GM11168 (cell line): Measurements from ENCODE around the gene IRAK4.

Experiments used
- in situ Hi-C: fragments of 300-500 bp; cut with MboI; formaldehyde crosslinking; loops from one replicate; pipeline ENCODE4 v1.12.0; 2022; ENCODE audit warnings: low sequenced_read_pairs; ENCODE audit not compliant: unreplicated experiment

Gene IRAK4

DNA sequence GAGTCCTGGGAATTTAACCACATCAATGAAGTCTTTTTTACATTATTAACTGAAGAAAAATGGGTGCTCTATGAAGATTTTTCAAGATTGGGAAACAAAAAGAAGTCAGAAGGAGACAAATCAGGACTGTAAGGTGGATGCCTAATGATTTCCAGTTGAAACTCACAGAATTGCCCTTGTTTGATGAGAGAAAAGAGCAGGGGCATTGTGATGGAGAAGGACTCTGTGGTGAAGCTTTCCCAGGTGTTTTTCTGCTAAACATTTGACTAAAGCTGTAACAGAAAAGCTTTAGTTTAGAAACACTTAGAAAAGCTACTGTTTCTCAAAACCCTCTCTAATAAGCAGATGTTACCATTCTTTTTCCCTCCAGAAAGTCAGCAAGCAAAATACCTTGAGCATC, 5.8 kb downstream of the IRAK4 start:
- in situ Hi-C loops, result no loop called here

DNA sequence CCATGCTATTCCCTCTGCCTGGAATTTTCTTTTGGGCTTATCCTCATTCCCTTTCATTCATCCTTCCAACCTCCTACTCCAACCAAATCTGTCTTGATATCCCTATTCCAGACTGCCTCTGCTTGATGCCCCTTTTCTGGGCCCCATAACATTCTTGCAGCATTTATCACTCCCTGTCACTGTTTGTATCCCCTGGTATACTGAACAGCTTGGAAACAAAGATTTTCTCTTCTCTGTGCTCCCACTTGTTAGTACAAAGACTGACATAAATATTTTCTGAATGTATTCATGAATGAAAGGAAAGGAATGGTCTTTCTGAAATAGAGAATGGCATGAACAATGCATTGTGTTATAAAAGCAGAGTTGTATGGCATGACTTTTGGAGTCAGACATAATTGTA, 7.5 kb downstream of the IRAK4 start:
- in situ Hi-C loops, result no loop called here

DNA sequence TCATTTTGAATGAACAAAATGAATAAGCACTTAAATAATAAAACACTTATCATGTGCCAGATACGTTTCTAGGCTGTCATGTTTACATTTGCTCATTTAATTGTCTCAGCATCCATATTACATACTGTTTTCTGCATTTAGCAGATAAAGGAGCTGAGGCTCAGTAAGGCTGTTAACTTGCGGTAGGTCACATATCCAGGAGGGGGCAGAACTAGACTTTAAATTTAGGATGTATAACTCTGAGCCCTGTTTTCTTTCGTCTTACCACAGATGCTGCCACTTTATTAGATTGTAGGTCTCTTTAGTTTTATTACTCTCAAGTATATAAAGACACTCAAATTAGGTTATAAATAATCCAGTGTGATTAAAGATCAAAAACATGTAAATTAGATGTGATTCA, 17.7 kb downstream of the IRAK4 start:
- in situ Hi-C loops, result no loop called here

DNA sequence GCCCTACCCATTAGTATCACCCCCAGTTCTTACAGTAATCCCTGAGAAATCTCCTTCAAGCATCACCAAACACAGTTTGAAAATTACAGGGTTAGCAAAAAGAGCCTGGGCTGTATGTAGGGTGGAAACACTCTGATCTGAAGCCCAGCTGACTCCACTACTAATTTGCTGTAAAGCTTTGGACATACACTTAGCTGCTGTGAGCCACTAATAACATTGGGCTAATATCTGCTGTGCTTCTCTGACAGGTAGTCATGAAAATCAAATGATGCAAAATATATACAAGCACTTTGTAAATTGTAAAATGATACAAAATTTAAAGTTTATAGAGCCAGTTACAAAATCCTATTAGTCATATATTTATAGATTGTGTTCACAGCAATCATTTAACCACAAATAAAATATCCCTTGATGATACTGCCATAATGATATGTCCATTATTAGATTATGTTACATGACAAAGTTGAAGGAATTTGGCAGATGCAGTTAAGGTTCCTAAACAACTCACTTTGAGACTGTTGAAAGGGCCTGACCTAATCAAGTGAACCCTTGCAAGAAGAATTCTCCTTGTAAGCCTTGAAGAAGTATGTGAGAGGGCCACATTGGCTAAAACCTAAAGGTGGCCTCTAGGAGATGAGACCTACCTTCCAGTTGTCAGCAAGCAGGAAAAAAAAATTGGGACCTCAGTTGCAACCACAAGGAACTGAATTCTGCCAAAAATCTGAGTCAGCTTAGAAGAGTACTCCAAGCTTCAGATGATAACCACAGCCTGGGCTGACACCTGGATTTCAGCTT, 28.3 kb downstream of the IRAK4 start:
- in situ Hi-C loops, result no loop called here

DNA sequence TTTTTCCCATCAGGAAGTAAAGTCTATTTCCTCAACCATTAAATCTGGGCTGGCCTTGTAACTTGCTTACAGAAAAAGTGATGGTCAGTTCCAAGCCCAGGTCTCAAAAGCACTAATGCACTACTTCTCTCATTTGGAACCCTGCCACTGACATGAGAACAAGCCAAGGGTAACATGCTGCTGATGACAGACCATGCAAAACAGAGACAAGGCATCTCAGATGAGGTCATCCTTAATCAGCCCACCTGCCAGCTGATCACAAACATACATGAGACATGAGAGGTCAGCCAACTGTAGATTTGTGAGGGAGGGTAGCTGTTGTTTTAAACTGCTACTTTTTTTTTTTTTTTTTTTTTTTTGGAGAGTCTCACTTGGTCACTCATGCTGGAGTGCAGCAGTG, 31.2 kb downstream of the IRAK4 start:
- in situ Hi-C loops, result no loop called here

DNA sequence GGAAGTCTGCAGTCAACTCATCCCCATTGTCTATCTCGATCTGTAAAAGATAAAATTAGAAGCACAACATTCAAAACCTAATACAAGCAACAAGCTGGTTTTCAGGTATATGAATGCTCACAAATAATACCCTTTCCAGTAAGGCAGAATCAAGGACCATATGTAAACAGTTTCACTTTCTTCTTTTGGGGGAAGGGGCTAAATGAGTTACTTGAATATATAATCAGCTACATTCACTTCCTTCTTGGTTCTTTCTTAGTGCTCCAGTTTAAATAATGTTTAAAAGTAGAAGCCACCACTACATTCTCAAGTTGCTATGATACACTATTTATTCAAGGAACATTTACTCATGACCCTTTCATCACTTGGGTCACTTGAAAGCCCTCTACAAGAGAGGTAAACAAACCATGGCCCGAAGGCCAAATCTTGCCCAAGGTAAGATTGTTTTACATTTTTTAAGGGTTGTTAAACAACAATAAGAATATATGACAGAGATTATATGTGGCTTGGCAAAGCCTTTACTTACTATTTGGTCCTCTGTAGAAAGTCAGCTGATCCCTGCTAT, 37.0 kb downstream of the IRAK4 start:
- in situ Hi-C loops, result no loop called here

DNA sequence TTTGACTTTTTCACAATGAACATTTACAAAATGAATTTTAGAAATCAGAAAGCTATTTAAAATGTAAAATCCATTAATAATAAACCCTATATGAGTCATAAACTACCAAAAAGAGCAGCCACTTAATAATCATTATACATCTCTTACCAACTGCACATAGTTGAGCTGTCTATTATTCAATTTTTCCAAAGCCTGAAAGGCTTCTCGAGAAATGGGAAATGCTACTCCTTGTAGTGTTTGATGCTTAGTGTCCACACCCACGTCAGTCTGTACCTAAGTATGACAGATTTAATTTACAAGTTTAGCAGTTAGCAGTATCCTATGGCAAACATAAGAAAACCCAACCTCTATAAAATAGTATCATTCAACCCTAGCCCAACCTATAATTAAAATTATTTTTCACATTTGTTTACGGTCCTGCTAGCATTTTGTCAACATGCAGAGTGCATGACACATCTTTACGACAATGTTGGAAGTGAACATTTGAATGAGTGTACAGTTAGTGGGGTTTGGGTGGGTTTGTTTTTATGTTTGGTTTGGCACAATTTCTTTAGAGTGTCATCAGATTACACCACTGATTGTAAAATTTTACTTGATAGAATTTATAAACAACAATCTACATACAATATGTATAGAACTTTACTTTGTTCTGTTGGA, 38.9 kb downstream of the IRAK4 start:
- in situ Hi-C loops, result no loop called here

DNA sequence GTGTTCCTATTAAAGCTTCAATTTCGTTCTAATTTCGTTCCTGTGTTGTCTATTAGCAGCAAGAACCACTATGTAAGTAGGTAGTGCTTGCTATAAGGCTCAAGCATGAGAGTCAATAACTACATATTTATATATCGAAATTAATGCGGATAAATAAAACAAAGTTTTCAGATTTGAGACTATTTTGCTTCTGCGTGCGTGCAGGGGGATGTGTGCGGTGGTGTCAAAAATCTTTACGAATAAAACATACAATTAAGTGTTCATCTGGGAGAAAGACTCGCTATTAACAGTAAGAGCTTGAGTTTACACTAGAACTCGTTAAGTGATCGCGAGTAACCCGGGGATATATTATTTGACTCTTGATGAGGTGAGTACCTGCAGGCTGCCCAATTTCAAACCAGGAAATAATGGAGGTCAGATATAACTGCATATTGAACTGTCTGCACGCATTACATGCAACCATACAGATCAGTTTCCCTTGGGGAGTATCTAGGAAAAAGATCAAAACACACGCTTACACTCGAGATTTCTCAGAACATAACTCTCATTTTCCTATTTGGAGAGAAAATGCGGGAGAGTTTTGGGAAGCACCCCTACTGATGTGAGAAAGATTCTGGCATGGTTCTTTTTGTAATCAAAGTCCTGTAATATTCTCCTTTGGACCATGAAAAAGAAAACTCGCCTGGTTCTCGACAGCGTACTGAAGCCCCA, 46.6 kb downstream of the IRAK4 start:
- in situ Hi-C loops, result no loop called here

DNA sequence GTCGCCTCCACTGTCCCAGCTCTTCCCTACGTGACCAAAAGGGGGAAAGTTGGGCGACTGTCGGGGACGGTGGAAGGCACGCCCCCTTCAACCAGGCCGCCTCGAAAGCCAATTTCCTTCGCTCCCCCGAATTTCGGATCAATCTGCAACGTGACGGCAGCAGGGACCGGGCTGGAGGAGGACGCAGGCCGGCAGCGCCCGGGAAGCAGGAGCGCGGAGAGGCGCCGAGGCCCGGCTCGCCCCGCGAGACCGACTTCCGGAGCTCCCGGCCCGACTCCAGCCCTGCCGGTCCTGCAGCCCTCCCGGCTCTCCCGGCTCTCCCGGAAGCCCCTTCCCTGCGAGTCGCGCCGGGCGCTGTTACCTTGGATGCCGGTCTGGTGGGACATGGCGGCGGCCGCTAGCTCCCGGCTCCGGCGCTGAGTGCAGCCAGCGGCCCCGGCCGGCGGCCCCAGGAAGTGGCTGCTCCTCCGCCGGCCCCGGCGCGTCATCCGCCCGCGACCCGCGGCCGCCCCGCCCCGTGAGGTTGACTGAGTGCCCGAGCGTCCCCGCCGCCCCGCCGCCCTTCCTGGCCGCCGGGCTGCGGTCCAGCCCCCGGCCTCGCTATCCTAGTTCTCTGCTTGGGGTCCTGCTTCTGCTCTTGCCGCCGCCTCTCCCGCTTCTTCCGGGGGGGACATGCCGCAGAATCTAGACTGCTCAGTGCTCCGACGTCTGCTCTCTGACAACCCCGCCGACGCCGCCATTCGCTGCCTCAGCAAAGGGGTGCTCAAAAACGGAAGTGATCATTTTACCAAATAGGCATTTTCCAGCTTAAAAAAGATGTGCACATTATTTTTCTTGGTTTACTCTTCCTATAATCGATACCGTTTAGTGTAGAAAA, 47.3 kb downstream of the IRAK4 start, which contains the start of gene TWF1:
TWF1 (minus strand) TSS at position 458 of the 877 bp plus-strand sequence; CDS start at position 386, 72 bp downstream.
- in situ Hi-C loops, result no loop called here

DNA sequence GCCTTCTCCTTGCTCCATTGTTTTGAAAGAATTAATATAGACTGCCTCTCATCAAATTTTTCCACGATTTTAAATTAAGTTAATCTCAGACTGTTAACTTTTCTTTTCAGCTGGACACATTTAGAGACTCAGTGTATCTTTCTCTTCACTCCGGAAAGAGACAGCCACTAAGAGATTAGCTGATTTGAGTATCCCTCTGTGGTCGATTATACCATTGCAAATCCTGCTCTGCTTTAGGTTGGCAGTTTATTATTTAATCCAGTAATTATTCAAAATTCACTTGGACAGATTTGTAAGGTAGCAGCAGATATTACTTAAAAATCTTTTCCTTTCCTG, 48.0 kb downstream of the IRAK4 start:
- in situ Hi-C loops, result no loop called here

DNA sequence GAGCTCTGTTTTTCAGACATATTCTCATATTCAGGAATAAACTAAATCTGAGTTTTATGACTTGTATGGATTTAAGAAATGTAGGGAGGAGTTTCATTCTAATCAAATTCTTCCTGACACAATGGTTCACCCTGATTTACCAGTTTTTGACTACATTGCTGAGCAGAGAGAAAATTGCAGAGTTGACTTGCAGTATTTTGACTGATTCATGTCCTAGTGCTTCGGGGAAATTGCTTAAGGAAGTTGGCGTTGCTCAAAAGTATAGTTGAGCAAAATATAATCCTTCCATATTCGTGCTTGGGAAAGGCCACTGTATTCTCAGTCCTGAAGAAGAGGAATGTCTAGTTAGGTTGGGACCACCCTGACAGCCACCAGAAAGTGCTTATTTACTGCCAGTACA, 48.6 kb downstream of the IRAK4 start:
- in situ Hi-C loops, result no loop called here

DNA sequence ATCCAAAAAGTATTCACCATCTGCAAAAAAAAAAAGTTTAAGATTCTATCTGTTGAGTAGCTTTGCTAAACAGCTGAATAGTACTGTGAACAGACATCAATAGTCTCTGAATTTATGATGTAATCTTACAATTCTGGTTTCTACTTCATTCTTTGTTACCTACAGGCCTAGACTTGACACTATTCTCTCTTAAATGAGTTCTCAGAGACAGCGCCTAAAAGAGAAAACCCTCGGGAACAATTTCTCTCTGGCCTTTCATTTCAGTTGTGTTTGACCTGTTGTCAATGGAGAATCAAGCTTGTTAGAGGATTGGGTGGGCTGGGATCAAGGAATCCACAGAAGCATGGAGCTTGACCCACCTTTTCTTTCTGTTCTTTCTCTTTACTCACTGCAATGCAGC, 53.3 kb downstream of the IRAK4 start:
- in situ Hi-C loops, result no loop called here

DNA sequence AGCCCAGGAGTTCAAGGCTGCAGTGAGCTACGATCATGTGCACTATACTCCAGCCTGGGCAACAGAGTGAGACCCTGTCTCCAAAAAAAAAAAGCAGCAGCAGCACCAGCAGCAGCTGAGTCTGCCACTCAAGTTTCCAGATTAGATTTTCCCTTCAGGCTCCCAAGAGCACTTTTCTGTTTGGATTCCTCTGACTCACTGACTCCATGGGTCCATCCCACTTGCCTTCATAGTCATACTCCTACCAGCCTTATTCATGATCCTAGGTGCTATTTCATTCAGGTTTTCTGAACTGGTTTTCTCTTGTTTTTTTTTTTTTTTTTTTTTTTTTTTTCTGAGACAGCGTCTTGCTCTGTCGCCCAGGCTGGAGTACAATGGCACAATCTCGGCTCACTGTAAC, 54.2 kb downstream of the IRAK4 start:
- in situ Hi-C loops, result no loop called here

DNA sequence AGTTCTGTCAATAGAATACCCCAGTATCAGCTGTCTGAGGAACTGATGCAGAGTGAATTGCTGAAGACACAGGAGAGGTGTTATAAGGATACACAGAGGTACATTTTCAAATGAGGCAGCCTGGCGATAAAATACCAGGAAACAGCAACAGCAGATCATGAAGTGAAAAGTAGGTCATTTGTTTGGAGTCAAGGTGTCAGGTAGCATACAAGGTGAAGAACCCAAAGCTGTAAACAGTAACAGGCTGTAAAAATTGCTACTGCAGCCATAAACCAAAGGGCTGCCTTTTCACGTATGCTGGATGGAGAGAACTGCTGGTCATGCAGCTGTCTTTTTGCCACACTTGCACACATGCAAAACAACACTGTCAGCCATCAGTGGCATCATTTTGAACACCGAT, 56.7 kb downstream of the IRAK4 start:
- in situ Hi-C loops, result no loop called here

DNA sequence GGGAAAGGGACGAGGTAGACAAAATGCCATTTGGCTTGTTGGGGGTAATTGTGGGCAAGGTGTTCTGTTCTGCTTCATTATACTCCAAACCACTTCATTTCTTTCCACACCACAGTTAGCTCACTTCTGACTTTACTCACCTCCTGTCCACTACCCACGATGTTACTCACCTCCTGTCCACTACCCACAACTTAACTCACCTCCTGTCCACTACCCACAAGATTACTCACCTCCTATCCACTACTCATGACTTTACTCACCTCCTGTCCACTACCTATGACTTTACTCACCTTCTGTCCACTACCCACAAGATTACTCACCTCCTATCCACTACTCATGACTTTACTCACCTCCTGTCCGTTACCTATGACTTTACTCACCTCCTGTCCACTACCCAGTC, 57.4 kb downstream of the IRAK4 start:
- in situ Hi-C loops, result no loop called here

DNA sequence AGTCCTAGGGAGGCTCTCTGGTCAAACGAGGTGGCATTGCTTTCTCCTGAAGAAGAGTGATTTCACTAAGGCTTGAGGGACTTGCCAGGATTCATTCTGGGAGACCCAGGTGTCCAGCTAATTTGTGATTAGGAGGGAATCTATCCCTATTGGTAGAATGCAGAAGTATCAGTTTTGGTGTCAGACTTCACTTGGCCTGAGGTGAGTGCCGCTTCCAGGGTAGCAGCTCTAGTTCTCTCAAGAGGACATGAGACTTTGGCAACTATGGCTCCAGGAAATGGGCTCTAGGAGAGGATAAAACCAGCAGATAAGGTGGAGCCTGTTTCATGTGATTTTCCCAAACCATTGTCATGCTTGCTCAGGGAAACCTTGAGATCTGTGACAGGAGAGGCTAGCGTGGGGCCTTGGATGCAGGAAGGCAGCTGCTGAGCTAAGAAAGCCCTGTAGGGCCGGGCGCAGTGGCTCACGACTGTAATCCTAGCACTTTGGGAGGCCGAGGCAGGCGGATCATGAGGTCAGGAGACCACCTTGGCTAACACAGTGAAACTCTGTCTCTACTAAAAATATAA, 65.5 kb downstream of the IRAK4 start:
- in situ Hi-C loops, result no loop called here

DNA sequence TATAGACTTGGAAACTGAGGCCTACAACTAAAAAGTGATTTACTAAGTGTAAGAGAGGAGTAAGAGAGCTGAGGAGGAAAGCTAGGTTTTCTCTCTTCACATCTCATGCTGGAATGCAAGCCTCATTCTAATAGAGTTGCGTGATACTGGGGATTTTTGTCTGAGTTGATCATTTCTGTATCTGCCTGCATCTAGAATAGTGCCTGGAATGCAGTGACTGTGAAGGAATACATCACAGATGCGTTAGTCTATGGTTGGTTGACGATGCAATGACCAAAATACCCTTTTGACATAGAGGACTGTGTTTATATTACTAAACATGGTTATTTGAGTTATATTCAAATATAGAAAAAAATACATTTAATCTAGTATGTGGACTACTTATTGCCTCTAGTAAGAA, 67.9 kb downstream of the IRAK4 start:
- in situ Hi-C loops, result no loop called here

DNA sequence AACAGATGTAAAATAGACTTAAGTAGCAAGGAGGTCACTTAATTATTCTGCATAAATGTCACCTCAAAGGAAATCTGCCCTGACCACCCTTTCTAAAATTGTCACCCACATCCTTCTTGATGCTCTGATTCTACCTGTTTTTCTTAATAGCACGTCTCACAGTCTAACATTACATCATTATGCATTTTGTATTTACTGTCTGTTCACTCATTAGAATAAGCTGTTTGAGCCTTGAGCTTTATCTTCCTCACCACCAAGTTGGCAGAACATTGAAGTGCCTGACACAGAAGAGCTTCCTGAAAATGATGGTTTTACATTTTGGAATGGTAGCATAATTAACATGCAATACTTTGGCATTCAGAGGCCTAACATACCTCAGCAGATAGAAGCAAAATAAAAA, 68.3 kb downstream of the IRAK4 start:
- in situ Hi-C loops, result no loop called here

DNA sequence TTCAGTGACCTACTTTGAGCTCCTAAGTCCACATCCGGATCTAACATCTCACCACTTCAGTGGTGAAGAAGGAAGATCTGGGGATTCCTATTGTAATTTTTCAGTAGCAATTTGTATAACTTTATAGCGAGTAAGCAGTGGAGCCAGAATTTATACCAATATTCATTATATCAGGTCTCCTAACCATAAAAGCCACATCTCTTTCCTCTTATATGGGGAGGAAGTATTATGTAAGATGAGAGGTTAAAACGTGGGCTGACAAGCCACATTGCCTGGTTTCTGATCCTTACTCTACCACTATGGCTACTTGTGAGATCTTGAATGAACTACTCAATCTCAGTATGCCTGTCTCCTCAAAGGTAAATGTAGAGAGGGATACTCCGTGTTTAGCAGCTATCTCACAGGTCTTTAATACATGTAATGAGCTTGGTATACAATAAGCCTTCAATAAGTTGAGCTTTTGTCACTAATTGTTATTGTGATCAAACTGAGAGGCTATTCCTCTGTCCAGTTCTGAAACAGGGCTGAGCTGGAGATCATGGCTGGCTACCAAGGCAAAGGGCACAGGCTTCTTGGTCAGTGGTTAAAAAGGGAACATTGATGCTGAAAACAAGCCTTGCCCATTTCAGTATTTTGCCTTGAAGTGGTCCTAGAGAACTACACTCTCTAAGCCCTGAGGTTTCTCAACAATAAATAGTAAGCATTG, 73.9 kb downstream of the IRAK4 start:
- in situ Hi-C loops, result no loop called here
